ENCODE results near the gene PPP6R2.

PPP6R2 gene

DNA sequence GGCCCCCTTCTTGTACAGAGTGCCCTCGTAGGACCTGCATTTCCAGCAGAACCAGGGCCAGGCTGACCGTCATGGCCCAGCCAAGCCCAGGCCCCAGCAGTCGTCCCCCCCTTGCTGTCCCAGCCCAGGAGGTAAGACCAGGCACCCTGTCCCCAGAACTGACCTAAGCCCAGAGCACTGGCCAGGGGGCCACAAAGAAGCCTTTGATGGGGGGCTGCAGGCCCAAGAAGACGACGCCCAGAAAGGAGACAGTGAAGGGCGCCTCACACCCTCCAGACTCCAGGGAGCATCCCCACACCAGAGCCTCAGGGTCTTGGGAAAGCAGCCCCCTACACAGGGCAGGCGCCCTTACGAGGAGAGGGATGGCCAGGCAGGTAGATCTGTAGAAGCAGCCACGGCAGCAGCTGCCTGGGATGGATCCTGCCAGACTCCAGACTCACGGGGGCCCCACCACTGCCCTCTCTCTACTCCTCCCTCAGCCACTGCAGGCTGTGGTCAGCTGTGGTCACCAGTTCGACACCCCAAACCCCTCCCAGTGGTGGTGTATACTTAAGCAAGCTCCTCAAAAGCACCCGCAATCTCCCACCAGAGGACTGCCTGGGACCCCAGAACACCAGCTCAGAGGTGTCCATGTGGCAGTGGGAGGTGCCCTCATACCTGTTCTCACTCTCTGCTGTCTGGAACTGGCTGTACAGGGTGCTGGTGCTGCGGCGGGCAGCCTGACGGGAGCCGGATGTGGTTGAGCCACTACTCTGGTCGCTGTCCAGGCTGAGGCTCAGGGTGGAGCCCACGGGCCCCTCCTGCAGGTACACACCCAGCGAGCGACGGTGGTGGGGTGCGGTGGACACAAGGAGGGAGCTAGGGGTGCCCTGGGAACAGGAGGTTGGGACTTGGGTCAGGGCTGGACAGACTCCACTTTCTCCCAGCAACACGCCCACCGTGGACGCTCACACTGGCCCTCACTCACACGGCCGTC is 104.7 kb downstream of the PPP6R2 start:
- DNase-seq = no peak

DNA sequence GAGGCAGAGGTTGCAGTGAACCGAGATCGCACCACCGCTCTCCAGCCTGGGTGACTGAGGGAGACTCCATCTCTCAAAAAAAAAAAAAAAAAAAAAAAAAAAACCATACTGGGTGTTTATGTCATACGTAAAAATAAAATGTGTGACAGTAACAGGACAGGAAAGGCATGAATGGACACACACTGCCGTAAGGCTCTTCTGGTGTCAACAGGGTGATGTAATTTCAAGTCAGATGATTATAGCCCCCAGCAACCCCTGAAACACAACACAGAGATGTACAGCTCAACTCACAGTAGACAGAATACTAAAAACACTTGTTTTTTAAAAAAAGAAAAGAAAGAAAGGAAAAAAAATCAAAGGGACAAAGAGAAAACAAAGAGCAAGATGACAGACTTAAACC is 109.5 kb downstream of the PPP6R2 start:
- no peak for DNase-seq

DNA sequence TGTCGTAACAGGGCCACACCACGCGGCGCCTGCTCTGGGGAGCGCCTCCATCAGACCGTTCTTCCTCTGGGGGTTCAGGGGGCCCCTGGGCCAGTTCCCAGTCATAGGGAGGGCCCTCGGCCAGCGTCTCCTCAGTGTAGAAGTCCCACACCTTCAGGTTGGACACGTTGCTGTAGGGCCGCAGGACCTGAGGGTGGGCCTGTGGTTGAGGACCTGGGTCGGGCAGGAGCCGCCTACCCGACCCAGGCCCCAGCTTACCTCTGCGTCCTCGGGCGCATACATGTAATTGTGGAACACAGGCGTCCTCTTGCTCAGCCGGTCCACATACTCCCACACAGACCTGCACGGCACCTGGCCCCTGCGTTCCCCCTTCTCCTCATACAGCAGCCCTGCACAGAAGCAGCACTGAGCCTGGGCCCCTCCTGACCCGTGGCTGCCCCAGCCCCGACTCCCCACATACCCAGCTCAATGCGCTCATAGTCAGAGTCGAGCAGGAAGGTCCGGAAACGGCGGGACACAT is 111.5 kb downstream of the PPP6R2 start:
- DNase-seq = no peak

- no peak for DNase-seq
Measured at GRCh38 chr22:50455201-50455600, 112.1 kb downstream of the PPP6R2 start.

GRCh38 chr22:50456026-50456425 is 112.9 kb downstream of the PPP6R2 start:
- no peak for DNase-seq

DNA sequence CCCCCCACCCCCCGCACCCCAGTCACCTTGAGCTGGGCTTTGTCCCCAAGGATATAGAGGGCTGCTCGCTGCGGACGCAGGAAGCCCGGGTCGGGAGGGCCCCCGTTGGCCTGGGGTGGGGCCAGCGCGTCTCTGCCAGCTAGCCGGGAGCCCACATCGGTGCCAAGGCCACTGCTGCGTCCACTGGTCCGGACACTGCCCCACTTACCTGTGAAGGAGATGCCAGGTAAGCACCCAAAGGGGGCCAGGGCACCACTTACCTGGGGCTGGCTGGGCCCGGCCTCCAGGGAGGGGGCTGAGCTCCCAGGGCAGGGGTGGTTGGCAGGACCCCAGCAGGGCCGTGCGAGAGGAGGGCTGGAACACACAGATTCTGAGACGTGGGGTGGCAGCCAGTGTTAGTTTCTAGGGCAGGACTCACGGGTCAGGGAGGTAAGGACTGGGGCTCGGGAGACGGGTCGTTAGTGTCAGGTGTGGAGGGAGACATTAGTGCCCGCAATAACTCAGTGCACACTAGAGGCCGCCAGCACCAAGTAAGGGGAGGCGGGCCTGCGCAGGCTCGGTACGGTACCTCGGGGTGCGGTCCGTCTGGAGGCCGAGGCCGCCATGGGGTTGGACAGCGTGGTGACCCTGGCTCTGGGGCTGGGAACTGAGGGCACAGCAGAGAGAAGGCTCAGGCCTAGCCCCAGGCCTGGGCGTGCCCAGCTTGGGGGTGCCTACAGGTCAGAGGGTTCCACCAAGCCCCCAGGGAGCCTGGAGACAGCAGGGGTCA is 113.5 kb downstream of the PPP6R2 start:
- DNase-seq = no peak

- no peak for DNase-seq
Measured at GRCh38 chr22:50459016-50459415, 115.9 kb downstream of the PPP6R2 start.

- DNase-seq = no peak
Measured at GRCh38 chr22:50459496-50460140, 116.5 kb downstream of the PPP6R2 start.

DNA sequence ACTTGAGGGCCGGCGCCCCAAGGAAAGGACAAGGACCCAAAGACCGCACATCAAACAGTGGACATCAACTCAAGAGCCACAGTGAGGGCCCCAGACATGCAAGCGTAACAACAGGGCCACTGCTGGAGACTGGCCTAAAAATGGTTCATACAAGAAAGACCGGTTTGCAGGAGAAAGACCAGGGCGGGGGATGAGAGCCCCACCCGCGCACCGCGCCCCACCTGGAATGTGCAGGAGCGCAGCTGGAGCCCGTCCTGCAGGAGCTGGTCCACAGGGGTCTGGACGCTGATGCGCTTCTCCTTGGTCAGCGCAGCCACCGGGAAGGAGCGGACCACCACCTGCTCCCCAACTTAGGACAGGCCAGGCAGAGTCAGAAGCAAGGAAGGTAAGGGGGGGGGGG is 117.8 kb downstream of the PPP6R2 start:
- no peak for DNase-seq

GRCh38 chr22:50461536-50461935 is 118.4 kb downstream of the PPP6R2 start:
- DNase-seq = no peak

GRCh38 chr22:50461979-50462540 is 118.9 kb downstream of the PPP6R2 start:
- no peak for DNase-seq

DNA sequence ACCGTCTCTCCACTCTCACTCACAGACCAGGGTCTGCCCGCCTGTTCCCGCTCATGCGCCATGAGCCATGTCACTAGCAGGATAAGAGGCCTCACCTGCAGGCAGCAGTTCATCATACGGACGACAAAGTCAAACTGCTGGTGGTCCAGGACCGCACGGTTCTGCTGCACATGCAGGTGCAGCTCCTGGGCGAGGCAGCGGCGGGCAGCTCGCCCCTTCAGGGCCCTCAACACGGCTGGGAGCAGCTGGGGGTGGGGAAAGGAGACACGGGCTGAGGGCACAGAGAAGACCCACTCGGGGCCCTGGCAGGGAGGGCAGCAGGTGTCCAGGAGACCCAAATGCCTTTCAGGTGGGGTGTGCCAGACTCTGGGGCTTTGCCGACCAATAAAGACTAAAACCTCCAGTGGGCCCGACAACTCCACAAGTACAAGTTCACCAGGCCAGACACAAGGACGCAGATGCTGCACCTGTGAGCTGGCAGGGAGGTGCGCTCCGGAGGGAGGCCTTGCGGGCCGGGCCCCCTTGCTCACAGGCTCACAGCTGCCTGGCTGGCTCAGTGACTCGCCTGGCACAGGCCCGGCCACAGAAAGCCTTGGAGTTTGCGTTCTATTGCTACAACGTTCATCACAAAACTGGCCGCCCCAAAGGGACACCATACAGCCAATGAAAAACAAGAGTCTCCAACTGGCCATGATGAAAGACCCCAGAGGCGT is 120.2 kb downstream of the PPP6R2 start:
- DNase-seq = no peak

GRCh38 chr22:50464451-50464850 is 121.3 kb downstream of the PPP6R2 start:
- DNase-seq = no peak

DNA sequence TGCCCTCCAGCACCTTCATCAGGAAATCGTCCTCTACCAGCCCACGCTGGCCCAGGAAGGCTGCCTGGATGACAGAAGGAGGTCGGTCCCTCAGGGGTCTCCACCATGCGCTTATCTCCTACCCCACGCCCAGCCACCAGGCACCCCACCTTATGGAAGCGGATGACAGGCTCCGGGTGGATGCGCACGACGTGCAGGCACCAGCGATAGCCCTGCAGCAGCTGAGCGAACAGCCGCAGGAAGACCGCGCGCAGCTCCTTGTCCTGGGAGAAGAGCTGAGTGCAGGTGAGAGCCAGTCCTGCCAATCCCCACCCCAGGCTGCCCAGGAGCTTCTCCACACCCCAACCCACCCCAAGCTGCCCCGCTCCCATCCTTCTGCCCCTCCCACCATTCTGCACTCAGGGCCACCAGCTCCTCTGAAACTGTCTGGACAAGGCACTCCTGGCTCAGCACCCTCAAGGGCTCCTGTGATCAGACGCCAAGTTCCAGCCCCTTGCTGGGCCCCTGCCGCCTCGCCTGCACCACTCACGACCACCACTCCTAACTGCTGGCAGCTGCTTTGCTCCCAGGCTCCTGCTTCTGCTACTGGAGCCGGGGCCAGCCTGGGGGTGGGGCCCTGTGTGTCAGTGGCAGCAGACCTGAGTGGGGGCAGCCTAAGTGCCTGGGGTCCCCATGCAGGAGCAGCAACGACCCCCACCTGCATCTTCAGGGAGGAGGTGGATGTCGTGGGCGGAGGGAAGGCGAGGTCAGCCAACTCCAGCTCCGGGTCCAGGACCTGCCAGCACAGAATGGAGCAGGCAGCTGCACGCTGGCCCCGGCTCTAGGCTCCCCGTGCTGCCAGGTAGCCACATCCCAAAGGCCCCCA is 122.2 kb downstream of the PPP6R2 start:
- no peak for DNase-seq

DNA sequence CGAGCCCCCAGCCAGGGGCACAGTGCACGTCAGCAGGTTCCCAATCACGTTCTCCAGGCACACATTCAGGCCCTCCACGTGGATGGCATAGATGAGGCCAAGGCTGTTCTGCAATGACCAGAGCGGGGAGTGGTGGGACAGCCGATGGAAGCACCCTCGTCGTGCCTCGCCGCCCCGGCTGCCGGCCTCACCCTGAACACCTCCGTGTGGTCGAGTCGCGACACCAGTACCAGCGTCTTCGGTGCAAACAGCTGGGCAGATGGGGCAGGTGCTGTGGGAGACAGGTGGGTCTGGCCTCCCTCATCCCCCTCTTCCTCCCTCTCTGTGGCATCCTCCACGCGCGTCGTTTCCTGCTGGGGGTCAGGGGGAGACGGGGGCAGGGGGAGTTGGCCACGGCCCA is 124.2 kb downstream of the PPP6R2 start:
- no peak for DNase-seq

DNA sequence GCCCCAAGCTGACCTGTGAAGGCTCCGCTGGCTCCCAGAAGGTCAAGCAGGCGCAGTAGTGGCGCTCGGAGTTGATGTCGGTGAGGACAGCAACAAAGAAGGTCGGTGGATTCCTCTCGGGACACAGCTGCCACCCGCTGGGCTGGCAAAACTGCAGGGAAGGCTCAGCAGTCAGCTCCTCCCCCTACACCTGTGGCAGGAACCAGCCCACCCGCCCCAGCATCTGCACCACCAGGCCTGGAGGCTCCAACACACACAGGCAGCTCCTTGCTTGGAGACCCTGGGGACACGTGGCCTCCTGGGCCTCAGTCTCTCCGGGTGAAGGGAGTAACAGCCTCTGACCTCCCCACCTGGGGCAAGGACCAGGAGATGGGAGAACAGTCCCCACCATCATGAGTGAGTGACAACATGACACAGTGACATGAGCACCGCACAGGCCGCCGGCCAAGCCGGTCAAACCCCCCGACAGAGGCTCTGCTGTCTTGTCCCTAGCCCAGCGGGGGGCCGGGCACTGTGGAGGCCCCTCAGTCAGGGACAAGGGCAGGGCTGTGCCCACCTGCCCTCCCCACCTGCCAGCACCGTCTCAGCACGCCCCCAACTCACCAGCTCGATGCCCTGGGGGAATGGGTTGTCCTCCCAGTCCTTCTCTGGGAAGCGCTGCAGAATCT is 124.8 kb downstream of the PPP6R2 start:
- DNase-seq = no peak

- no peak for DNase-seq
Measured at GRCh38 chr22:50468626-50469025, 125.5 kb downstream of the PPP6R2 start.

GRCh38 chr22:50469377-50470305 is 126.5 kb downstream of the PPP6R2 start:
- DNase-seq = no peak

GRCh38 chr22:50470491-50470890 is 127.4 kb downstream of the PPP6R2 start:
- DNase-seq = no peak

All from retina (tissue), 1 donor.